ENCODE measurements around the gene CACNB1.

DNA sequence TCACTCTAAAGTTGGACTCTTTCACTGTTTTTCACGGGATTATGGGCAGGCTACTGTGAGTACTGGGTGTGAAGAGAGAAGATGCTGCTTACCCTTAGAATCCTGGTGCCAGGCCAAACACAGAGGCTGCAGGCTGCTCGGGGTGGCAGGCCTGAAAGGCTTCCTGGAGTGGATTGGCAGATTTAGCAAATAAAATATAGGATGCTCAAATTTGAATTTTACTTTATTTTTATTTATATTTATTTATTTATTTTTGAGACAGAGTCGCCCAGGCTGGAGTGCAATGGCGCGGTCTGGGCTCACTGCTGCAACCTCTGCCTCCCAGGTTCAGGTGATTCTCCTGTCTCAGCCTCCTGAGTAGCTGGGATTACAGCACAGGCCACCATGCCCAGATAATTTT, 43.2 kb upstream of the CACNB1 start:
- TF ChIP-seq, protein P1, sequence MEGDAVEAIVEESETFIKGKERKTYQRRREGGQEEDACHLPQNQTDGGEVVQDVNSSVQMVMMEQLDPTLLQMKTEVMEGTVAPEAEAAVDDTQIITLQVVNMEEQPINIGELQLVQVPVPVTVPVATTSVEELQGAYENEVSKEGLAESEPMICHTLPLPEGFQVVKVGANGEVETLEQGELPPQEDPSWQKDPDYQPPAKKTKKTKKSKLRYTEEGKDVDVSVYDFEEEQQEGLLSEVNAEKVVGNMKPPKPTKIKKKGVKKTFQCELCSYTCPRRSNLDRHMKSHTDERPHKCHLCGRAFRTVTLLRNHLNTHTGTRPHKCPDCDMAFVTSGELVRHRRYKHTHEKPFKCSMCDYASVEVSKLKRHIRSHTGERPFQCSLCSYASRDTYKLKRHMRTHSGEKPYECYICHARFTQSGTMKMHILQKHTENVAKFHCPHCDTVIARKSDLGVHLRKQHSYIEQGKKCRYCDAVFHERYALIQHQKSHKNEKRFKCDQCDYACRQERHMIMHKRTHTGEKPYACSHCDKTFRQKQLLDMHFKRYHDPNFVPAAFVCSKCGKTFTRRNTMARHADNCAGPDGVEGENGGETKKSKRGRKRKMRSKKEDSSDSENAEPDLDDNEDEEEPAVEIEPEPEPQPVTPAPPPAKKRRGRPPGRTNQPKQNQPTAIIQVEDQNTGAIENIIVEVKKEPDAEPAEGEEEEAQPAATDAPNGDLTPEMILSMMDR (conservative IDR thresholded peaks at IDR 0.05; ENCODE audit: low read depth, low read length), result no peak
- TF ChIP-seq SMC3 (IDR thresholded peaks at IDR 0.05; ENCODE audit: low read depth, low read length), result no peak
- TF ChIP-seq RFX5 (IDR thresholded peaks at IDR 0.05; ENCODE audit: low read depth, low read length), result no peak
- TF ChIP-seq POLR2A (IDR thresholded peaks at IDR 0.05; ENCODE audit: low read depth, low read length), result no peak
- no peak for TF ChIP-seq RAD21 (IDR thresholded peaks at IDR 0.05; ENCODE audit: low read length)
- no peak for TF ChIP-seq CEBPB (IDR thresholded peaks at IDR 0.05; ENCODE audit: low read depth, low read length)
- TF ChIP-seq, protein P2, sequence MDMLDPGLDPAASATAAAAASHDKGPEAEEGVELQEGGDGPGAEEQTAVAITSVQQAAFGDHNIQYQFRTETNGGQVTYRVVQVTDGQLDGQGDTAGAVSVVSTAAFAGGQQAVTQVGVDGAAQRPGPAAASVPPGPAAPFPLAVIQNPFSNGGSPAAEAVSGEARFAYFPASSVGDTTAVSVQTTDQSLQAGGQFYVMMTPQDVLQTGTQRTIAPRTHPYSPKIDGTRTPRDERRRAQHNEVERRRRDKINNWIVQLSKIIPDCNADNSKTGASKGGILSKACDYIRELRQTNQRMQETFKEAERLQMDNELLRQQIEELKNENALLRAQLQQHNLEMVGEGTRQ (IDR thresholded peaks at IDR 0.05; ENCODE audit: low read depth, low read length), result no peak
- no peak for TF ChIP-seq FOS (IDR thresholded peaks at IDR 0.05; ENCODE audit: low read depth, low read length)
- TF ChIP-seq MXI1 (IDR thresholded peaks at IDR 0.05; ENCODE audit: borderline replicate concordance, low read depth, low read length), result no peak
- TF ChIP-seq BHLHE40 (IDR thresholded peaks at IDR 0.05; ENCODE audit: low read depth, low read length), result no peak
- TF ChIP-seq, protein P3, sequence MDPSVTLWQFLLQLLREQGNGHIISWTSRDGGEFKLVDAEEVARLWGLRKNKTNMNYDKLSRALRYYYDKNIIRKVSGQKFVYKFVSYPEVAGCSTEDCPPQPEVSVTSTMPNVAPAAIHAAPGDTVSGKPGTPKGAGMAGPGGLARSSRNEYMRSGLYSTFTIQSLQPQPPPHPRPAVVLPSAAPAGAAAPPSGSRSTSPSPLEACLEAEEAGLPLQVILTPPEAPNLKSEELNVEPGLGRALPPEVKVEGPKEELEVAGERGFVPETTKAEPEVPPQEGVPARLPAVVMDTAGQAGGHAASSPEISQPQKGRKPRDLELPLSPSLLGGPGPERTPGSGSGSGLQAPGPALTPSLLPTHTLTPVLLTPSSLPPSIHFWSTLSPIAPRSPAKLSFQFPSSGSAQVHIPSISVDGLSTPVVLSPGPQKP (IDR thresholded peaks at IDR 0.05; ENCODE audit: borderline replicate concordance, low read depth, low read length), result no peak
- no peak for TF ChIP-seq MAFK (IDR thresholded peaks at IDR 0.05; ENCODE audit: low read depth, low read length)
- TF ChIP-seq CHD1 (IDR thresholded peaks at IDR 0.05; ENCODE audit: low read depth, low read length), result no peak
- TF ChIP-seq RCOR1 (IDR thresholded peaks at IDR 0.05; ENCODE audit: insufficient replicate concordance, low read length), result no peak

Measured in IMR-90 (cell line).